Astrocyte (in vitro differentiated cells and primary cell): ENCODE results near the gene TRAPPC4.

Experiments used
- CTCF ChIP-seq: IDR thresholded peaks from 2 replicates; pipeline ENCODE4 v1.5.1; 2011; ENCODE audit warnings: low read depth, mild to moderate bottlenecking, inconsistent platforms, low read length, moderate library complexity; ENCODE audit not compliant: insufficient read depth
- EZH2 ChIP-seq: IDR thresholded peaks from 2 replicates; pipeline ENCODE4 v1.6.1; 2012; ENCODE audit warnings: mild to moderate bottlenecking, low read length, inconsistent platforms; ENCODE audit not compliant: insufficient read depth

DNA sequence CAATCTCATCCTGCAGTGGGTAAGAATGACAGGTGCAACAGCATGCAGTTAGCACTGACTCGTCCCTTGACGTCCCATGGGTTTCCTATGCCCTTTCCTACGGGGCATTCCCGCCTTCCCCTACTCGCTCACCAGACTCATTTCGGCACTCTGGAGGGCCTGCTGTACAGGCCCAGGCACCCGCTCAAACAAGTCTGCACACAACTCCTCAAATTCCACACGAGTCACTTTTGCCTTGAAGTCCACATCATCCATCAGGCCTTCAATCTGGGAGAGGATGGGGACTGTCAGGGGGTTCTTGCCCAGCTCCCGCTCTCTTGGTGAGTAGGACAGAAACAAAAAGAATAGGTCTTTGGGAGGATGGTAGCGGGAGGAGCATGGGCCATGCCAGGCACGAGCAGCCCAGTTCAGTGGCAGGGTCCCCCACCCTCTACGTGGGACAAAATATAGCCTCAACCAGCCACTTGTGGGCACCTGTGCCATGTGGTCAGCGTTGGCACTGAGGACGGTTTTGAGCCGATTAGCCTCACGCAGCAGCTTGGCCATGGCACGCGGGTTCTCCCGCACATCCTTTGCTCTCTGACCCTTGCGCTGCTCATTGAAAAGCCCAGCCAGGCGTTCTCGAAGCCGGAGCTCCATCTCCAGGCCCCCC lies 33.7 kb downstream of the TRAPPC4 start:
- TF ChIP-seq CTCF (no peak), EZH2 (no peak)
